ENCODE results near the gene SNRPD2. TPM values are rescaled to one million over a fixed set of nuclear protein-coding genes. Genes with fewer than 3 reads are reported as not detected.

SNRPD2 gene
- 780 and 863 TPM in 2 replicates for total RNA-seq

GRCh38 chr19:45691516-45692186 is at the start of gene SNRPD2:
Gene SNRPD2 (minus strand): TSS chr19:45691953. CDS start chr19:45691888, 65 bp downstream.

GRCh38 chr19:45733160-45733810 is 41.5 kb upstream of the SNRPD2 start, which contains the start of gene MEIOSIN:
Gene MEIOSIN (plus strand): TSS chr19:45733439. CDS start chr19:45735377, 1,938 bp downstream.

GRCh38 chr19:45730368-45731288 is 38.9 kb upstream of the SNRPD2 start, which contains the start of gene FBXO46:
Gene FBXO46 (minus strand): TSS chr19:45730896. CDS start chr19:45713495, 17,401 bp downstream.

GRCh38 chr19:45692187-45693105 is 693 bp upstream of the SNRPD2 start, which contains the start of gene QPCTL:
Gene QPCTL (plus strand): TSS chr19:45692666. CDS start chr19:45692704, 38 bp downstream.

GRCh38 chr19:45667620-45668341 is 24.0 kb downstream of the SNRPD2 start, which contains the start of gene GIPR:
Gene GIPR (plus strand): TSS chr19:45668221. CDS start chr19:45669521, 1,300 bp downstream.

GRCh38 chr19:45638930-45639729 is 52.6 kb downstream of the SNRPD2 start, which contains the start of gene EML2:
Gene EML2 (minus strand): TSS chr19:45639397. CDS start chr19:45639376, 21 bp downstream.

Other genes with a start within 250 kb of the SNRPD2 start
- 0.57 and 2.7 TPM in 2 replicates for gene FOSB, start 224.0 kb downstream of the SNRPD2 start, total RNA-seq
- gene RTN2, start 194.9 kb downstream of the SNRPD2 start, total RNA-seq = 4.7 and 5.9 TPM in 2 replicates
- gene PPM1N, start 193.5 kb downstream of the SNRPD2 start, total RNA-seq = 1.4 and 2.6 TPM in 2 replicates
- gene VASP, start 184.5 kb downstream of the SNRPD2 start, total RNA-seq = 41.0 and 46.4 TPM in 2 replicates
- gene OPA3, start 107.2 kb downstream of the SNRPD2 start, total RNA-seq = 3.7 and 4.2 TPM in 2 replicates
- not detected in 2 replicates for gene GPR4, start 89.7 kb downstream of the SNRPD2 start, total RNA-seq
- gene EML2, start 52.6 kb downstream of the SNRPD2 start, total RNA-seq = 27.9 and 36.7 TPM in 2 replicates
- 0.09 and 0.14 TPM in 2 replicates for gene GIPR, start 23.7 kb downstream of the SNRPD2 start, total RNA-seq
- 17.2 and 19.1 TPM in 2 replicates for gene QPCTL, start 713 bp upstream of the SNRPD2 start, total RNA-seq
- 2.0 and 2.6 TPM in 2 replicates for gene FBXO46, start 38.9 kb upstream of the SNRPD2 start, total RNA-seq
- not detected in 2 replicates for gene MEIOSIN, start 41.5 kb upstream of the SNRPD2 start, total RNA-seq
- gene SIX5, start 77.3 kb upstream of the SNRPD2 start, total RNA-seq = 6.8 and 8.0 TPM in 2 replicates
- gene DMPK, start 90.5 kb upstream of the SNRPD2 start, total RNA-seq = 28.0 and 70.8 TPM in 2 replicates
- 20.2 and 27.5 TPM in 2 replicates for gene DMWD, start 100.9 kb upstream of the SNRPD2 start, total RNA-seq
- gene RSPH6A, start 123.4 kb upstream of the SNRPD2 start, total RNA-seq = 0.09 and 0.14 TPM in 2 replicates
- gene SYMPK, start 171.2 kb upstream of the SNRPD2 start, total RNA-seq = 24.5 and 32.4 TPM in 2 replicates
- not detected in 2 replicates for gene FOXA3, start 172.4 kb upstream of the SNRPD2 start, total RNA-seq
- gene IRF2BP1, start 194.2 kb upstream of the SNRPD2 start, total RNA-seq = 18.6 and 22.7 TPM in 2 replicates
- gene MYPOP, start 210.7 kb upstream of the SNRPD2 start, total RNA-seq = 0.85 and 0.92 TPM in 2 replicates
- not detected in 2 replicates for gene NANOS2, start 222.8 kb upstream of the SNRPD2 start, total RNA-seq

Data from smooth muscle cell of bladder (primary cell).